GM23248 (cell line): Measurements from ENCODE around the gene MLF2.

ENCODE experiments used
- EZH2 ChIP-seq: fragments of 200-600 bp; sonication (generic); IDR thresholded peaks from 2 replicates; pipeline ENCODE4 v1.6.1; 2018; ENCODE audit warnings: antibody characterized with exemption, mild to moderate bottlenecking; ENCODE audit not compliant: insufficient read depth, poor library complexity, severe bottlenecking
- EZH2phosphoT487 ChIP-seq: fragments of 200-600 bp; sonication (generic); IDR thresholded peaks from 2 replicates; pipeline ENCODE4 v1.6.1; 2018; ENCODE audit warnings: antibody characterized with exemption, moderate library complexity, mild to moderate bottlenecking, low read depth; ENCODE audit not compliant: insufficient read depth

- TF ChIP-seq EZH2phosphoT487: no peak
- TF ChIP-seq EZH2: no peak
Measured at GRCh38 chr12:6796576-6796975, 43.6 kb upstream of the MLF2 start.
